ENCODE data around the gene DUS1L. TPM values are rescaled to one million over a fixed set of nuclear protein-coding genes. Genes with fewer than 3 reads are reported as not detected.

DUS1L gene
- total RNA-seq, 1 experiment from 2014 or later: 144 TPM

DNA sequence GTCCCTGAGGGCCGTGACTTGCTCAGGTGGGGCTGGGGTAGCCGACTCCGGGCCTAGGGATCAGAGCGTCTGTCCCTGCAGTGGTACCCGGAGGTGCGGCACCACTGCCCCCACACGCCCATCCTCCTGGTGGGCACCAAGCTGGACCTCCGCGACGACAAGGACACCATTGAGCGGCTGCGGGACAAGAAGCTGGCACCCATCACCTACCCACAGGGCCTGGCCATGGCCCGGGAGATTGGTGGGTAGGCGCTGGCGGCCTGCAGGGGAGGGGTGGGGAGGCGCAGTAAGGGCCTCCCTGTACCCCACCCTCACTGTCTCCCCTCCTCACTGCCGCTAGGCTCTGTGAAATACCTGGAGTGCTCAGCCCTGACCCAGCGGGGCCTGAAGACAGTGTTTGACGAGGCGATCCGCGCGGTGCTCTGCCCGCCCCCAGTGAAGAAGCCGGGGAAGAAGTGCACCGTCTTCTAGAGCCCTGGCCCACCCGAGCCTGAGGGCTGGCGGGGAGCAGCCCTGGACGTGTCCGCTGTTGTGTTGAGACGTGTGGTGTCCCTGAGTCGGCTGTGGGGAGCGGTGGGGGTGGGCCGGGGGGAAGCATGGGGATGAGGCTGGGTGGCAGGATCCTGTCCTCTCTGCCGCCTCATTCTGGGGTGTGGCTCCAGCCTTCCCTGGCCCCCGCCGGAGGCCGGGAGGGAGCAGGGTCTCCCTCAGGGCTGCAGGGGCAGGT lies 32.1 kb downstream of the DUS1L start:
- in situ Hi-C loops (cut with HindIII; ENCODE audit: low sequenced_read_pairs): no loop called here
- DNase-seq (ENCODE audit: low spot score): no peak

GRCh38 chr17:82031885-82032627 lies 33.5 kb downstream of the DUS1L start:
- in situ Hi-C loops (cut with HindIII; ENCODE audit: low sequenced_read_pairs): no loop called here

DNA sequence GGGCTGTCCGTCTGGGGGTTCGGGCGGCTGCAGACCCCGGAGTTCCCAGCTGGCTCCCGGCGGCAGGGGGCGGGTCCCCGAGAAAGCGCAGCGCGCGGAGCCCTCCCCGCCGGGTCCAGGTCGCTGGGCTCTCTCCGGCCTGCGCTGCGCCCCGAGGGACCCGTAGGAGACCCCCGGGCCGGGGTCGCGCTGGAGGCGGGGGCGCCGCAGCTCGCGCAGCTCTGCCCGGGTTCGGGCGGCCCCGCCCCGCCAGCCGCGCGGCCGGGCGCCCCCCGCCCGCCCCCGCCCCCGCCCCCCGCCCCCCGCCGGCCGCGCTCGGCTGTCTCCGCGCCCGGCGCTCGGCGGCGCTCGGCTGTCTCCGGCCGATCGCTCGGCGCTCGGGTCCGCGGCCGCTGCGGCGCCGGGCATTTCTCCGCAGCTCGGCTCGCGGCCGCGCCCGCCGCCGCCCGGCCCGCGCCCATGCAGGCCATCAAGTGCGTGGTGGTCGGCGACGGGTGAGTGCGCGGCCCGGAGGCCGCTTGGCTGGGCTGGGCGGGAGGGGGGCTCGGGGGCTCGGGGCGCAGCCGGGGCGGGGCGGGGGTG lies 34.2 kb downstream of the DUS1L start, which contains the start of gene RAC3:
Gene RAC3 (plus strand): TSS at position 376 of the 582 bp plus-strand sequence. CDS start 84 bp downstream, at position 460.
- in situ Hi-C loops (cut with HindIII; ENCODE audit: low sequenced_read_pairs): no loop called here
- DNase-seq (ENCODE audit: low spot score): no peak

More at GRCh38 chr17:82031885-82032627, 33.5 kb downstream of the DUS1L start:
- no peak for DNase-seq (ENCODE audit: low spot score)

DNA sequence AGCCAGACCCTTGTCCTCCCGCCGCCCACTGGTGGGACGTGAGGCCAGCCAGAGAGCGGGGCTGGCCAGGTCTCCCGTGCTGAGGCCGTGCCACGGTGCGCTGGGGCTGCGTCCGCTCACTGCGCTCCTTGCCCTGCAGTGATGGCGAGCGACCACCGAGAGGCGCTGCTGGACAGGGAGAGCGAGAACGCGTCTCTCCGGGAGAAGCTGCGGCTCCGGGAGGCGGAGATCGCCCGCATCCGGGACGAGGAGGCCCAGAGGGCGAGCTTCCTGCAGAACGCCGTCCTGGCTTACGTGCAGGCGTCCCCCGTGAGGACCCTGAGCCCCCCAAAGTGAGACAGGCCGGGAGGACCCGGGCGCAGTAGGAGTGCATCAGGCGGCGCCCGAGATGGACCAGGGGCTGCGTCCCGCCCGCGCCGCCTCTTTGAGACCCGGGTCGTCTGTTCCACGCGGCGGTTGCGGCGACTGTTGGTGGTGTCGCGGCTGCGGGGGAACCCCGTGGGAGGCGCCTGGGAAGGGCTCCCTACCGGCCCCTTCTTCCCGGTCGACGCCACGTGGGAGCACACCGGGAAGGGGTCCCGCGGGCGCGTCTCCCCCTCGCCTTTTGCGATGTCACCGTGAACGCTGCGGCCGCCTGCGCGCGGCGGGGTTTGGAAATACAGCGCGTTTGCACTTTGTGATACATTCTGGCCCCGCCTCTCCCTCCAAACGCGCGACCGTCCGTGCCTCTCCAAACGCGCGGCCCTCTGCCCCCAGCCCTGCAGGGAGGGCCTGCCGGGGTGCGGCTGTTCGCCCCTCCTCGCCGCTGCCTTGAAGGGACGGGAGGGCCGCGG lies 34.9 kb downstream of the DUS1L start:
- DNase-seq (ENCODE audit: low spot score): peak; percentile 83
- in situ Hi-C loops (cut with HindIII; ENCODE audit: low sequenced_read_pairs): no loop called here

GRCh38 chr17:82029990-82030469 lies 35.6 kb downstream of the DUS1L start:
- in situ Hi-C loops (cut with HindIII; ENCODE audit: low sequenced_read_pairs): no loop called here
- no peak for DNase-seq (ENCODE audit: low spot score)

GRCh38 chr17:82029391-82029790 lies 36.2 kb downstream of the DUS1L start:
- DNase-seq (ENCODE audit: low spot score): peak; percentile 89
- in situ Hi-C loops (cut with HindIII; ENCODE audit: low sequenced_read_pairs): no loop called here

DNA sequence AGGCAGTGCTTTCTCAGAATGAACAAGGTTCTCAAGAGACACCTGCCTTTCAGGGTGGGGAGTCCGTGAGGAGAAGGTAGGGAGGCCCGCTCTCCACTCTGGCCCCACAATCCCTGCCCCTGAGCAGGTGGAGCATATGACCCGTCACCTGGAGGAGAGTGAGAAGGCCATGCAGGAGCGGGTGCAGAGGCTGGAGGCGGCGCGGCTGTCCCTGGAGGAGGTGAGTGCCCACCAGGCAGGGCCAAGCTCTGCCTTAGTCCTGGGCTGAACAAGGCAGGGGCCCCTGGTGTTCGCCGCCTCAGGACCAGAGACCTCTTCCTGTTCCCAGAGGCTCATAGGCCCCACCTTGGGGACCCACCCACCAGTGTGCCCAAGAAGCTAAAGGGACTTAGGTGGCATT lies 36.6 kb downstream of the DUS1L start:
- in situ Hi-C loops (cut with HindIII; ENCODE audit: low sequenced_read_pairs): no loop called here
- DNase-seq (ENCODE audit: low spot score): no peak

DNA sequence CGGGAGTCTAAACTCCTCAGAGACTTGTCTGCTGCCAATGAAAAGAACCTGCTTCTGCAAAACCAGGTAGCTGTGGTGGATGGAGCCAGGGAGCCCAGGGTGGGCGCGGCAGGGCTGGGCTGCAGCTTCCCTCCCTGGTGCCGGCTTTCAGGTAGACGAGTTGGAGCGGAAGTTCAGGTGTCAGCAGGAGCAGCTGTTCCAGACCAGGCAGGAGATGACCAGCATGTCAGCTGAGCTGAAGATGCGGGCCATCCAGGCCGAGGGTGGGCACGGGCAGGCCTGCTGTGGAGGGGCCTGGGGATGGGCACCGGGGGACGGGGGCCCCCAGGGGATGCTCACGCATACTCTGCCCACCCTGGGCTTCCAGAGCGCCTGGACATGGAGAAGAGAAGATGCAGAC lies 37.4 kb downstream of the DUS1L start:
- in situ Hi-C loops (cut with HindIII; ENCODE audit: low sequenced_read_pairs): no loop called here
- DNase-seq (ENCODE audit: low spot score): no peak

- in situ Hi-C loops (cut with HindIII; ENCODE audit: low sequenced_read_pairs): no loop called here
- no peak for DNase-seq (ENCODE audit: low spot score)
Observed at GRCh38 chr17:82025401-82026107, 40.0 kb downstream of the DUS1L start.

DNA sequence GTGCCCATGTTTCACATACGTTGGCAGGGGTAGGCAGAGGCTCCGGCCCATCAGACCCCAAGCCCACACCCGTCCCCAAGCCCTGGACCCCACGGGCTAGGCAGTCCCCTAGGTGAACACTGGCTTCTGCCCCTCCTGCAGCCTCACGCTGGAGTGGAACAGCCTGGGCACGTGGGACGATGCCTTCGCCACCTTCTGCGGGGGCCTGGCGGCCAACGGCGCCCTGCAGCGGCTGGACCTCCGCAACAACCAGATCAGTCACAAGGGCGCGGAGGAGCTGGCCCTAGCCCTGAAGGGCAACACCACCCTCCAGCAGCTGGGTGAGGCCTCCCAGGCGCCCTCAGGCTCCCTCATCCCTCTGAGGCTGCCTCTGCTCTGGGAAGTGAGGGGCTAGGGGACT lies 40.7 kb downstream of the DUS1L start:
- no peak for DNase-seq (ENCODE audit: low spot score)
- in situ Hi-C loops (cut with HindIII; ENCODE audit: low sequenced_read_pairs): no loop called here

DNA sequence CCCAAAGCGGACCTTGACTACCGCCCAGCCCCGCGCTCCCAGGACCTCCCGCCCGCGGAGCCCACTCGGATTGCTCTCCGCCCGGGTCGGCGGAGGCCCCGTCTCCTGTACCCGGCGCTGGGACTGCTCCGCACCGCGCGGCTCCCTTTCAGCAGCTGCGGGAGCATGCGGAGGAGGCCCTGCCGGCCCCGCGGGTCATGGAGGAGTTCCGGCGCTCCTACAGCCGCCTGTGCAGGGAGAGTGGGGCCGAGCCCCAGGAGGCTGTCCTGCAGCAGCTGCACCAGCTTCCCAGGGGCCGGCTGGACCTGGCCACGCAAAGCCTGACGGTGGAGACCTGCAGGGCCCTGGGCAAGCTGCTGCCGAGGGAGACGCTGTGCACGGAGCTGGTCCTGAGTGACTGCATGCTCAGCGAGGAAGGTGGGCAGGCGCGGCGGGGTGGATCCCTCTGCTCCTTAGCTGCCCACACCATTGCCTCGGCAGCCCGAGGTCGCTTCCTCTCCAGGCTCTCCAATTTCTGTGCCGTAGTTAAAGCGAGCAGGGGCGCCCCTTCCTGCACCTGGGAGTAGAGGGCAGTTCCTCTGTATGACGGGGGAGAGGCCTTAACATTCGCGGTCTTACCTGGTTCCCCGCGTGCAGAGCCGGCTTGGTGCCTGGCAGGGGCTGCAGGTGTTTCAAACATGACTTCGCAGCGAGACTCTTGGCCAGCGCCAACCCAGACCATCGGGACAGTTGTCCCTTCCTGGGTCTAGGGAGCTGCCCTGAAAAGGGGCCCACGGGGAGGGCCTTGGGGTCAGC lies 42.0 kb downstream of the DUS1L start:
- in situ Hi-C loops (cut with HindIII; ENCODE audit: low sequenced_read_pairs): no loop called here
- DNase-seq (ENCODE audit: low spot score): no peak

- peak; percentile 100 for DNase-seq (ENCODE audit: low spot score)
- in situ Hi-C loops (cut with HindIII; ENCODE audit: low sequenced_read_pairs): no loop called here
Observed at GRCh38 chr17:82022981-82023446, 42.6 kb downstream of the DUS1L start, which contains the start of gene LRRC45. TSS of gene LRRC45 (plus strand) at chr17:82023305. CDS start at chr17:82023644, 339 bp downstream.

DNA sequence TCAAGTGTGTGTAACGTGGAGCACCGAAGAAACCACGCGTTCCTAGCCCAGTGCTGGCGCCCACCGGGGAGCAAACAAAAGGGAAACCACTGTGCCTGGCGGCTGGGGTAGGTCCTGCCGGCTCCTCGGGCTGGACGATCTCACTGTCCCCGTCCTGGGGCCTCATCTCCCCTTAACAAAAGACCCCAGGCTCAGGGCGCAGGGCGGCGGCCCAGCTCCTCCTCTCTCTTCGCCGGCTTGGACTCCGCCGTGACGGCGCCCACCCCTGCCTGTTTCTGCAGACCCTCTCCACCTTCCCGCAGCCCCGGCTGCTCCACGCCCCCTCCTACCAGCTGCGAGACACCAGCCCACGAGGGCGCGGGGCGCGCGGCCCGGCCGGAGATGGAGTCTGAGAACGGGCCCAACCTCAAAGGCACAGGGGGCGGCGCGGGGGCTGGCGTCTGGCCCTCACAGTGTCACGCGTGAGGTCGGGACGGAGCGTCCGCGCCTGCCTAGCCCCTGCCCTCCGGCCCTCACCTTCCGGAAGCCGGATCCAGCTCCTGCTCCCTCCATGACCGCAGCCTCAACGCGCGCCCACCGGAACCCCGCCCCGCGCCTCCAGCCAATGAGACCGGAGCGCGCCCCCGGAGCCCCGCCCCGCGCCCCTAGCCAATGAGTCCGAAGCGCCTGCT lies 43.2 kb downstream of the DUS1L start, which contains the start of gene CENPX:
Gene CENPX (minus strand): TSS at position 569 of the 671 bp plus-strand sequence. CDS start 17 bp downstream, at position 552.
- in situ Hi-C loops (cut with HindIII; ENCODE audit: low sequenced_read_pairs): no loop called here
- no peak for DNase-seq (ENCODE audit: low spot score)

- DNase-seq (ENCODE audit: low spot score): no peak
- in situ Hi-C loops (cut with HindIII; ENCODE audit: low sequenced_read_pairs): no loop called here
Observed at GRCh38 chr17:82021900-82022309, 43.7 kb downstream of the DUS1L start.

- peak; percentile 66 for DNase-seq (ENCODE audit: low spot score)
- in situ Hi-C loops (cut with HindIII; ENCODE audit: low sequenced_read_pairs): no loop called here
Observed at GRCh38 chr17:82021107-82021899, 44.3 kb downstream of the DUS1L start.

DNA sequence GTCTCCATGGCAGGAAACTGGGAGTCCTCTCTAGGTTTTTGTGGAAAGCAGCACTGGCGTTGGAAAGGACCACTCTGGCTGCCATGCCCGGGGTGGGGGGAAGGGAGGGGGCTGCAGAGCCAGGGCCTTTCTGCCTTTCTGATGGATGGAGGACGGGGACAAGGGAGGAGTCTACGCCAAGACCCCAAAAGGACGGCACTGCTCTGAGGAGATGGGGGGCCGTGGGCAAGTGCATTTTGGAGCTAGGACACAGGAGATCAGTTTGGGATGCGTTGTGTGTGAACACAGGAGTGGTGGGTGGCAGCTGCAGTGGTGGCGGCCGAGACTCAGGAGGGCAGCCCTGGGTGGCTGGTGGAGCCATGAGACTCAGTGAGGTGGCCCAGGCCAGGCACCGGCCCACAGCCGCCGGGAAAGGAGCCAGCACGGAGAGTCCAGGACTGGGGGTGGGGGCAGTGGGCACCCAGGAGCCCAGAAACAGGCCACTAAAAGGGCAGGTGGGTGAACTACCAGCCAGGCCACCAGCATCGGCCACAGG lies 45.0 kb downstream of the DUS1L start:
- no peak for DNase-seq (ENCODE audit: low spot score)
- in situ Hi-C loops (cut with HindIII; ENCODE audit: low sequenced_read_pairs): no loop called here

All from G401 (cell line).